WTC11 (cell line): Measurements from ENCODE around the gene HTR5A.

ENCODE experiments used
- ESRRA ChIP-seq: sonication (generic); formaldehyde crosslinking; IDR thresholded peaks from 2 replicates; pipeline ENCODE4 v1.8.1; 2022; ENCODE audit warnings: mild to moderate bottlenecking, missing genetic modification reagents, borderline replicate concordance
- JUN ChIP-seq: sonication (generic); formaldehyde crosslinking; IDR thresholded peaks from 2 replicates; pipeline ENCODE4 v1.8.0; 2023; ENCODE audit warnings: mild to moderate bottlenecking, missing genetic modification reagents
- NR1H2 ChIP-seq: sonication (generic); formaldehyde crosslinking; IDR thresholded peaks from 2 replicates; pipeline ENCODE4 v1.9.0; 2021; ENCODE audit warnings: mild to moderate bottlenecking, moderate library complexity, missing genetic modification reagents
- NR3C1 ChIP-seq: sonication (generic); formaldehyde crosslinking; conservative IDR thresholded peaks from 2 replicates; pipeline ENCODE4 v1.8.1; 2023; ENCODE audit warnings: low read depth, mild to moderate bottlenecking, missing genetic modification reagents
- SP1 ChIP-seq: sonication (generic); formaldehyde crosslinking; conservative IDR thresholded peaks from 2 replicates; pipeline ENCODE4 v1.8.1; 2022; ENCODE audit warnings: missing genetic modification reagents
- TF ChIP-seq, protein P1 (sequence below): sonication (generic); formaldehyde crosslinking; IDR thresholded peaks from 2 replicates; pipeline ENCODE4 v1.8.0; 2022; ENCODE audit warnings: mild to moderate bottlenecking, missing genetic modification reagents
- TF ChIP-seq, protein P2 (sequence below): fragments of 200-600 bp; IDR thresholded peaks from 2 replicates; pipeline ENCODE4 v1.8.0; 2022; ENCODE audit warnings: antibody characterized with exemption
- TF ChIP-seq, protein P3 (sequence below): sonication (generic); formaldehyde crosslinking; IDR thresholded peaks from 2 replicates; pipeline ENCODE4 v1.8.0; 2022; ENCODE audit warnings: mild to moderate bottlenecking, missing genetic modification reagents

DNA sequence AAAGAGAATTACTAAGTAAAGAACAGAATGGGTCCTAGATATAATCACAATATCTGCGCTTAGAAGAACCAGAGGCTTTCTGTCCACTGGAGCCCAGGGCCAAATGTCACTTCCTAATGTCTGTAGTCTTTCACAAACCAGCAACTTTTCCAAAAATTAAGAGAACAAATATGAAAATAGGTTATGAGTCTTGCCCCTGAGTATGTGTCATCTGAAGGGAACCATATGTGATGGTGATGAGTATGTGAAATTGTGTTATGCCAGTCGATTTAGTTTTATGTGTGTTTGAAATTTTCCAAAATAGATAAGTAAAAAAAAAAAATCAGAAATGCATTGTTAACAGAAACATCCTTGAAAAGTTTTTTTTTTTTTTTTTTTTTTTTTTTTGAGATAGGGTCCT is 15.4 kb upstream of the HTR5A start:
- TF ChIP-seq ESRRA: no peak
- no peak for TF ChIP-seq NR3C1
- no peak for TF ChIP-seq JUN (CRISPR knock-in tag)
- TF ChIP-seq, protein P1, sequence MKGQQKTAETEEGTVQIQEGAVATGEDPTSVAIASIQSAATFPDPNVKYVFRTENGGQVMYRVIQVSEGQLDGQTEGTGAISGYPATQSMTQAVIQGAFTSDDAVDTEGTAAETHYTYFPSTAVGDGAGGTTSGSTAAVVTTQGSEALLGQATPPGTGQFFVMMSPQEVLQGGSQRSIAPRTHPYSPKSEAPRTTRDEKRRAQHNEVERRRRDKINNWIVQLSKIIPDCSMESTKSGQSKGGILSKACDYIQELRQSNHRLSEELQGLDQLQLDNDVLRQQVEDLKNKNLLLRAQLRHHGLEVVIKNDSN (CRISPR knock-in tag): no peak
- no peak for TF ChIP-seq SP1
- TF ChIP-seq, protein P2, sequence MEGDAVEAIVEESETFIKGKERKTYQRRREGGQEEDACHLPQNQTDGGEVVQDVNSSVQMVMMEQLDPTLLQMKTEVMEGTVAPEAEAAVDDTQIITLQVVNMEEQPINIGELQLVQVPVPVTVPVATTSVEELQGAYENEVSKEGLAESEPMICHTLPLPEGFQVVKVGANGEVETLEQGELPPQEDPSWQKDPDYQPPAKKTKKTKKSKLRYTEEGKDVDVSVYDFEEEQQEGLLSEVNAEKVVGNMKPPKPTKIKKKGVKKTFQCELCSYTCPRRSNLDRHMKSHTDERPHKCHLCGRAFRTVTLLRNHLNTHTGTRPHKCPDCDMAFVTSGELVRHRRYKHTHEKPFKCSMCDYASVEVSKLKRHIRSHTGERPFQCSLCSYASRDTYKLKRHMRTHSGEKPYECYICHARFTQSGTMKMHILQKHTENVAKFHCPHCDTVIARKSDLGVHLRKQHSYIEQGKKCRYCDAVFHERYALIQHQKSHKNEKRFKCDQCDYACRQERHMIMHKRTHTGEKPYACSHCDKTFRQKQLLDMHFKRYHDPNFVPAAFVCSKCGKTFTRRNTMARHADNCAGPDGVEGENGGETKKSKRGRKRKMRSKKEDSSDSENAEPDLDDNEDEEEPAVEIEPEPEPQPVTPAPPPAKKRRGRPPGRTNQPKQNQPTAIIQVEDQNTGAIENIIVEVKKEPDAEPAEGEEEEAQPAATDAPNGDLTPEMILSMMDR: no peak
- TF ChIP-seq NR1H2 (CRISPR knock-in tag): no peak
- TF ChIP-seq, protein P3, sequence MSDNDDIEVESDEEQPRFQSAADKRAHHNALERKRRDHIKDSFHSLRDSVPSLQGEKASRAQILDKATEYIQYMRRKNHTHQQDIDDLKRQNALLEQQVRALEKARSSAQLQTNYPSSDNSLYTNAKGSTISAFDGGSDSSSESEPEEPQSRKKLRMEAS: no peak
